ENCODE data around the gene DUSP15.

DNA sequence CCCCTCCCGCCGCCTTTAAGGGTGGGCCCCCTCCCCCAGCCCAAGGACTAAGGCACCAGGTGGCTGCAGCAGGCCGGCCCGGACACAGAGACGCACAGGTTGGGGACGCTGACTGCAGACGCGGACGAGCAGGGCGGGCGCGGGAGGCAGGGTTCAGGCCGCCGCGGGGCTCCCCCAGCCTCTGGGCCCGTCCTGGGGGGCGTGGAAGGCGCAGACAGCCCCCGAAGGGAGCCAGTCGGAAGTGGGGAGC is 9.3 kb downstream of the DUSP15 start:
- TF ChIP-seq RAD21 (conservative IDR thresholded peaks at IDR 0.05) (no peak), EP300 (conservative IDR thresholded peaks at IDR 0.05; ENCODE audit: poor library complexity, severe bottlenecking) (no peak), EZH2 (IDR thresholded peaks at IDR 0.05; ENCODE audit: borderline replicate concordance, insufficient read depth, low read length, poor library complexity, severe bottlenecking) (no peak), POLR2AphosphoS5 (IDR thresholded peaks at IDR 0.05) (no peak), TAF1 (IDR thresholded peaks at IDR 0.05; ENCODE audit: low read depth) (no peak), MXI1 (conservative IDR thresholded peaks at IDR 0.05; ENCODE audit: poor library complexity, severe bottlenecking) (no peak)
- TF ChIP-seq, protein P1, sequence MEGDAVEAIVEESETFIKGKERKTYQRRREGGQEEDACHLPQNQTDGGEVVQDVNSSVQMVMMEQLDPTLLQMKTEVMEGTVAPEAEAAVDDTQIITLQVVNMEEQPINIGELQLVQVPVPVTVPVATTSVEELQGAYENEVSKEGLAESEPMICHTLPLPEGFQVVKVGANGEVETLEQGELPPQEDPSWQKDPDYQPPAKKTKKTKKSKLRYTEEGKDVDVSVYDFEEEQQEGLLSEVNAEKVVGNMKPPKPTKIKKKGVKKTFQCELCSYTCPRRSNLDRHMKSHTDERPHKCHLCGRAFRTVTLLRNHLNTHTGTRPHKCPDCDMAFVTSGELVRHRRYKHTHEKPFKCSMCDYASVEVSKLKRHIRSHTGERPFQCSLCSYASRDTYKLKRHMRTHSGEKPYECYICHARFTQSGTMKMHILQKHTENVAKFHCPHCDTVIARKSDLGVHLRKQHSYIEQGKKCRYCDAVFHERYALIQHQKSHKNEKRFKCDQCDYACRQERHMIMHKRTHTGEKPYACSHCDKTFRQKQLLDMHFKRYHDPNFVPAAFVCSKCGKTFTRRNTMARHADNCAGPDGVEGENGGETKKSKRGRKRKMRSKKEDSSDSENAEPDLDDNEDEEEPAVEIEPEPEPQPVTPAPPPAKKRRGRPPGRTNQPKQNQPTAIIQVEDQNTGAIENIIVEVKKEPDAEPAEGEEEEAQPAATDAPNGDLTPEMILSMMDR (IDR thresholded peaks at IDR 0.05; ENCODE audit: poor library complexity, severe bottlenecking), result no peak
- TF ChIP-seq, protein P2, sequence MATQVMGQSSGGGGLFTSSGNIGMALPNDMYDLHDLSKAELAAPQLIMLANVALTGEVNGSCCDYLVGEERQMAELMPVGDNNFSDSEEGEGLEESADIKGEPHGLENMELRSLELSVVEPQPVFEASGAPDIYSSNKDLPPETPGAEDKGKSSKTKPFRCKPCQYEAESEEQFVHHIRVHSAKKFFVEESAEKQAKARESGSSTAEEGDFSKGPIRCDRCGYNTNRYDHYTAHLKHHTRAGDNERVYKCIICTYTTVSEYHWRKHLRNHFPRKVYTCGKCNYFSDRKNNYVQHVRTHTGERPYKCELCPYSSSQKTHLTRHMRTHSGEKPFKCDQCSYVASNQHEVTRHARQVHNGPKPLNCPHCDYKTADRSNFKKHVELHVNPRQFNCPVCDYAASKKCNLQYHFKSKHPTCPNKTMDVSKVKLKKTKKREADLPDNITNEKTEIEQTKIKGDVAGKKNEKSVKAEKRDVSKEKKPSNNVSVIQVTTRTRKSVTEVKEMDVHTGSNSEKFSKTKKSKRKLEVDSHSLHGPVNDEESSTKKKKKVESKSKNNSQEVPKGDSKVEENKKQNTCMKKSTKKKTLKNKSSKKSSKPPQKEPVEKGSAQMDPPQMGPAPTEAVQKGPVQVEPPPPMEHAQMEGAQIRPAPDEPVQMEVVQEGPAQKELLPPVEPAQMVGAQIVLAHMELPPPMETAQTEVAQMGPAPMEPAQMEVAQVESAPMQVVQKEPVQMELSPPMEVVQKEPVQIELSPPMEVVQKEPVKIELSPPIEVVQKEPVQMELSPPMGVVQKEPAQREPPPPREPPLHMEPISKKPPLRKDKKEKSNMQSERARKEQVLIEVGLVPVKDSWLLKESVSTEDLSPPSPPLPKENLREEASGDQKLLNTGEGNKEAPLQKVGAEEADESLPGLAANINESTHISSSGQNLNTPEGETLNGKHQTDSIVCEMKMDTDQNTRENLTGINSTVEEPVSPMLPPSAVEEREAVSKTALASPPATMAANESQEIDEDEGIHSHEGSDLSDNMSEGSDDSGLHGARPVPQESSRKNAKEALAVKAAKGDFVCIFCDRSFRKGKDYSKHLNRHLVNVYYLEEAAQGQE (IDR thresholded peaks at IDR 0.05; ENCODE audit: borderline replicate concordance), result no peak
